Measurements from ENCODE around the gene TFDP1.

TFDP1 gene

GRCh38 chr13:113608967-113609533, 24.5 kb downstream of the TFDP1 start:
- no peak overlapping the region for H3K4me3 ChIP-seq (replicated peaks in 1 of 2; ENCODE audit: low read depth in 2 of 2, low read length in 2 of 2)
- DNase-seq (ENCODE audit: low read depth in 2 of 2): no peak
- TF ChIP-seq, protein P1, sequence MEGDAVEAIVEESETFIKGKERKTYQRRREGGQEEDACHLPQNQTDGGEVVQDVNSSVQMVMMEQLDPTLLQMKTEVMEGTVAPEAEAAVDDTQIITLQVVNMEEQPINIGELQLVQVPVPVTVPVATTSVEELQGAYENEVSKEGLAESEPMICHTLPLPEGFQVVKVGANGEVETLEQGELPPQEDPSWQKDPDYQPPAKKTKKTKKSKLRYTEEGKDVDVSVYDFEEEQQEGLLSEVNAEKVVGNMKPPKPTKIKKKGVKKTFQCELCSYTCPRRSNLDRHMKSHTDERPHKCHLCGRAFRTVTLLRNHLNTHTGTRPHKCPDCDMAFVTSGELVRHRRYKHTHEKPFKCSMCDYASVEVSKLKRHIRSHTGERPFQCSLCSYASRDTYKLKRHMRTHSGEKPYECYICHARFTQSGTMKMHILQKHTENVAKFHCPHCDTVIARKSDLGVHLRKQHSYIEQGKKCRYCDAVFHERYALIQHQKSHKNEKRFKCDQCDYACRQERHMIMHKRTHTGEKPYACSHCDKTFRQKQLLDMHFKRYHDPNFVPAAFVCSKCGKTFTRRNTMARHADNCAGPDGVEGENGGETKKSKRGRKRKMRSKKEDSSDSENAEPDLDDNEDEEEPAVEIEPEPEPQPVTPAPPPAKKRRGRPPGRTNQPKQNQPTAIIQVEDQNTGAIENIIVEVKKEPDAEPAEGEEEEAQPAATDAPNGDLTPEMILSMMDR (IDR thresholded peaks at IDR 0.05; ENCODE audit: low read depth, low read length): no peak

GRCh38 chr13:113609616-113610015, 25.1 kb downstream of the TFDP1 start:
- no peak overlapping the region for H3K4me3 ChIP-seq (replicated peaks in 1 of 2; ENCODE audit: low read depth in 2 of 2, low read length in 2 of 2)
- TF ChIP-seq, protein P1 (IDR thresholded peaks at IDR 0.05; ENCODE audit: low read depth, low read length): no peak
- DNase-seq (ENCODE audit: low read depth in 2 of 2): no peak

GRCh38 chr13:113610266-113610665, 25.7 kb downstream of the TFDP1 start:
- TF ChIP-seq, protein P1 (IDR thresholded peaks at IDR 0.05; ENCODE audit: low read depth, low read length): no peak
- no peak for DNase-seq (ENCODE audit: low read depth in 2 of 2)

GRCh38 chr13:113611996-113612395, 27.4 kb downstream of the TFDP1 start:
- TF ChIP-seq, protein P1 (IDR thresholded peaks at IDR 0.05; ENCODE audit: low read depth, low read length): no peak
- no peak overlapping the region for H3K4me3 ChIP-seq (replicated peaks in 1 of 2; ENCODE audit: low read depth in 2 of 2, low read length in 2 of 2)
- DNase-seq (ENCODE audit: low read depth in 2 of 2): no peak

More at GRCh38 chr13:113610266-113610665, 25.7 kb downstream of the TFDP1 start:
- no peak overlapping the region for H3K4me3 ChIP-seq (replicated peaks in 1 of 2; ENCODE audit: low read depth in 2 of 2, low read length in 2 of 2)

- TF ChIP-seq, protein P1 (IDR thresholded peaks at IDR 0.05; ENCODE audit: low read depth, low read length): no peak
- DNase-seq (ENCODE audit: low read depth in 2 of 2): no peak
- H3K4me3 ChIP-seq (replicated peaks in 1 of 2; ENCODE audit: low read depth in 2 of 2, low read length in 2 of 2): no peak overlapping the region
Observed at GRCh38 chr13:113612607-113613006, 28.1 kb downstream of the TFDP1 start.

- no peak overlapping the region for H3K4me3 ChIP-seq (replicated peaks in 1 of 2; ENCODE audit: low read depth in 2 of 2, low read length in 2 of 2)
- TF ChIP-seq, protein P1 (IDR thresholded peaks at IDR 0.05; ENCODE audit: low read depth, low read length): no peak
- no peak for DNase-seq (ENCODE audit: low read depth in 2 of 2)
Observed at GRCh38 chr13:113613789-113614379, 29.3 kb downstream of the TFDP1 start.
